ENCODE results near the gene FAIM2. TPM values are rescaled to one million over a fixed set of nuclear protein-coding genes. Genes with fewer than 3 reads are reported as not detected.

Gene FAIM2
- total and polyA plus RNA-seq, 2 experiments from 2014 or later: 5.0 to 14.0 TPM

GRCh38 chr12:49941556-49942511 is 38.1 kb upstream of the FAIM2 start:
- DNase-seq (ENCODE audit: low spot score): no peak
- no peak overlapping the region for H3K4me3 ChIP-seq
- no peak overlapping the region for H3K27ac ChIP-seq
- no peak overlapping the region for H3K4me2 ChIP-seq
- no peaks in the 10 kb centered on the region for H3K79me2 ChIP-seq
- no peaks in the 10 kb centered on the region for H3K36me3 ChIP-seq (replicated peaks; ENCODE audit: insufficient read depth, low read depth)
- H3K27me3 ChIP-seq: no peaks in the 10 kb centered on the region
- no peaks in the 10 kb centered on the region for H3K4me1 ChIP-seq (ENCODE audit: insufficient read depth)
- H3K9me3 ChIP-seq (ENCODE audit: low read depth): no peaks in the 10 kb centered on the region
- 87% methylated on average over 13 of the region's 13 CpGs for WGBS (ENCODE audit: low lambda C conversion rate, missing lambda C conversion rate)
- H2AFZ ChIP-seq: no peak overlapping the region
- H3K9me2 ChIP-seq (replicated peaks; ENCODE audit: insufficient read depth): no peaks in the 10 kb centered on the region
- TF ChIP-seq EZH2phosphoT487 (IDR thresholded peaks at IDR 0.05; ENCODE audit: low read depth, severe bottlenecking, unreplicated experiment): no peak
- no peak for TF ChIP-seq CTCF (IDR thresholded peaks at IDR 0.05; ENCODE audit: poor library complexity)
- TF ChIP-seq EZH2 (IDR thresholded peaks at IDR 0.05; ENCODE audit: borderline replicate concordance): no peak
- no peaks in the 10 kb centered on the region for H4K20me1 ChIP-seq (ENCODE audit: insufficient read depth, poor library complexity, severe bottlenecking)

GRCh38 chr12:49939707-49940106 is 36.0 kb upstream of the FAIM2 start:
- no peak for DNase-seq (ENCODE audit: low spot score)
- Histone ChIP-seq H3K9me2 (replicated peaks; ENCODE audit: insufficient read depth) (no peaks in the 10 kb centered on the region), H3K36me3 (replicated peaks; ENCODE audit: insufficient read depth, low read depth) (no peaks in the 10 kb centered on the region), H3K79me2 (no peaks in the 10 kb centered on the region), H4K20me1 (ENCODE audit: insufficient read depth, poor library complexity, severe bottlenecking) (no peaks in the 10 kb centered on the region), H3K4me2 (no peak overlapping the region), H3K27ac (no peak overlapping the region), H3K4me1 (ENCODE audit: insufficient read depth) (no peaks in the 10 kb centered on the region), H2AFZ (no peak overlapping the region), H3K4me3 (no peak overlapping the region), H3K9me3 (ENCODE audit: low read depth) (no peaks in the 10 kb centered on the region), H3K27me3 (no peaks in the 10 kb centered on the region)
- WGBS (ENCODE audit: low lambda C conversion rate, missing lambda C conversion rate): 100% methylated on average over 1 of the region's 1 CpG
- TF ChIP-seq EZH2 (IDR thresholded peaks at IDR 0.05; ENCODE audit: borderline replicate concordance): no peak
- TF ChIP-seq CTCF (IDR thresholded peaks at IDR 0.05; ENCODE audit: poor library complexity): no peak
- no peak for TF ChIP-seq EZH2phosphoT487 (IDR thresholded peaks at IDR 0.05; ENCODE audit: low read depth, severe bottlenecking, unreplicated experiment)

GRCh38 chr12:49939307-49939706 is 35.6 kb upstream of the FAIM2 start:
- Histone ChIP-seq H3K4me3 (no peak overlapping the region), H3K27ac (no peak overlapping the region), H2AFZ (no peak overlapping the region), H3K36me3 (replicated peaks; ENCODE audit: insufficient read depth, low read depth) (no peaks in the 10 kb centered on the region), H3K4me2 (no peak overlapping the region), H4K20me1 (ENCODE audit: insufficient read depth, poor library complexity, severe bottlenecking) (no peaks in the 10 kb centered on the region), H3K9me3 (ENCODE audit: low read depth) (no peaks in the 10 kb centered on the region), H3K79me2 (no peaks in the 10 kb centered on the region), H3K9me2 (replicated peaks; ENCODE audit: insufficient read depth) (no peaks in the 10 kb centered on the region), H3K27me3 (no peaks in the 10 kb centered on the region), H3K4me1 (ENCODE audit: insufficient read depth) (no peaks in the 10 kb centered on the region)
- no peak for DNase-seq (ENCODE audit: low spot score)
- TF ChIP-seq CTCF (IDR thresholded peaks at IDR 0.05; ENCODE audit: poor library complexity): no peak
- no peak for TF ChIP-seq EZH2phosphoT487 (IDR thresholded peaks at IDR 0.05; ENCODE audit: low read depth, severe bottlenecking, unreplicated experiment)
- no peak for TF ChIP-seq EZH2 (IDR thresholded peaks at IDR 0.05; ENCODE audit: borderline replicate concordance)

All from hepatocyte (in vitro differentiated cells).